ENCODE results near the gene CALHM6. TPM values are rescaled to one million over a fixed set of nuclear protein-coding genes. Genes with fewer than 3 reads are reported as not detected.

Gene CALHM6
- total and polyA plus RNA-seq, 2 of the 8 experiments (the other 6 are each of a cell fraction or from before 2014, with no cell fraction given), result 0.93 to 1.8 TPM

GRCh38 chr6:116450769-116451740 lies 10.1 kb upstream of the CALHM6 start:
- Histone ChIP-seq H3K56ac (replicated peaks; ENCODE audit: insufficient read length, low read depth, low read length) (no peak overlapping the region), H3K14ac (ENCODE audit: insufficient read length) (no peak overlapping the region), H3K4me3 (ENCODE audit: extremely low read depth in 1 of 4, insufficient read depth in 2 of 4, low read depth in 3 of 4, low read length in 4 of 4) (no peak overlapping the region), H3K4me1 (replicated peaks in 1 of 4; ENCODE audit: control insufficient read depth in 3 of 4, insufficient read depth in 4 of 4, low read length in 3 of 4) (peaks cover 0 to 2% (median 0%) of the 10 kb centered on the region in 4 experiments; a peak in 1 of 7 replicates), H4K20me1 (replicated peaks in 1 of 2; ENCODE audit: control insufficient read depth in 1 of 2, insufficient read depth in 2 of 2, low read length in 2 of 2) (no peaks in the 10 kb centered on the region), H2AK5ac (ENCODE audit: low read depth, low read length) (no peak overlapping the region), H3K18ac (ENCODE audit: extremely low read depth, low read length) (no peak overlapping the region), H3K27ac (ENCODE audit: low read depth, low read length) (no peak overlapping the region), H4K5ac (ENCODE audit: insufficient read length, low read depth, low read length) (no peak overlapping the region), H3K9me3 (ENCODE audit: insufficient read depth in 2 of 2, low read depth in 1 of 2, low read length in 1 of 2) (no peaks in the 10 kb centered on the region), H3K4ac (replicated peaks; ENCODE audit: insufficient read length, low read depth, low read length) (no peak overlapping the region), H4K8ac (ENCODE audit: extremely low read depth, insufficient read depth, low read length) (no peak overlapping the region), H3K4me2 (ENCODE audit: insufficient read depth in 1 of 2, low read depth in 2 of 2, low read length in 2 of 2) (no peak overlapping the region), H2BK20ac (ENCODE audit: low read length) (no peak overlapping the region), H3K79me2 (ENCODE audit: control insufficient read depth in 1 of 2, insufficient read depth in 2 of 2, low read length in 2 of 2) (no peaks in the 10 kb centered on the region), H2BK12ac (ENCODE audit: low read depth, low read length) (no peak overlapping the region), H2AFZ (ENCODE audit: low read length) (no peak overlapping the region), H3K23me2 (ENCODE audit: low read depth, low read length) (no peaks in the 10 kb centered on the region; the same call in 1 of the 2 replicates), H2BK5ac (ENCODE audit: low read depth, low read length) (no peak overlapping the region), H2BK15ac (ENCODE audit: low read length) (no peak overlapping the region), H3K79me1 (ENCODE audit: low read depth, low read length) (no peaks in the 10 kb centered on the region), H3K27me3 (replicated peaks in 1 of 4; ENCODE audit: control insufficient read depth in 3 of 4, extremely low read depth in 1 of 4, insufficient read depth in 3 of 4, low read length in 3 of 4) (no peaks in the 10 kb centered on the region), H3K23ac (ENCODE audit: insufficient read length) (no peak overlapping the region), H4K91ac (replicated peaks; ENCODE audit: insufficient read length, low read length) (no peak overlapping the region), H3K36me3 (ENCODE audit: control insufficient read depth in 2 of 4, insufficient read depth in 4 of 4, low read length in 3 of 4) (no peaks in the 10 kb centered on the region), H3K9ac (replicated peaks in 1 of 4; ENCODE audit: extremely low read depth in 1 of 4, low read depth in 3 of 4, low read length in 3 of 4) (peak overlapping the region in 1 of 4 experiments; percentile 21; a peak in 3 of 7 replicates), H2BK120ac (replicated peaks; ENCODE audit: low read depth, low read length) (no peak overlapping the region)
- ChIA-PET CTCF (ENCODE audit: partially characterized antibody) (interaction anchor here (0.5 to 2.5 kb wide), 17 partner anchors 9 to 522 kb away, joined by 3 to 9 read pairs (median 3); partner anchors contain the start of gene CALHM5), POLR2A (ENCODE audit: partially characterized antibody) (no interaction called here)
- FAIRE-seq (no peak), DNase-seq (ENCODE audit: low read depth in 1 of 2, low spot score in 2 of 2) (no peak)
- no peak for TF ChIP-seq FOSL1 (IDR thresholded peaks at IDR 0.05; ENCODE audit: insufficient read depth, low read depth, low read length)
- no peak for TF ChIP-seq EZH2 (IDR thresholded peaks at IDR 0.05; ENCODE audit: low read depth, low read length, severe bottlenecking)
- no peak for TF ChIP-seq JUN (IDR thresholded peaks at IDR 0.05; ENCODE audit: low read depth, low read length)
- no peak for TF ChIP-seq EP300 (IDR thresholded peaks at IDR 0.05; ENCODE audit: borderline replicate concordance in 1 of 2, low read depth in 2 of 2, low read length in 2 of 2)
- WGBS, 2 experiments (ENCODE audit: extremely low coverage in 1 of 2, insufficient coverage in 1 of 2, insufficient read length in 1 of 2, insufficient replicate concordance in 2 of 2, low coverage in 1 of 2, low lambda C conversion rate in 2 of 2, missing lambda C conversion rate in 1 of 2), result 85% methylated on average over 9 of the region's 9 CpGs; no CpG with 5 or more reads in 1 of the 2 experiments

All from H1 (cell line).